A549 (cell line): ENCODE results near the gene AKIRIN1.

Source experiments
- CTCF ChIP-seq: fragments of >200 bp; sonication (Bioruptor Twin); formaldehyde crosslinking; IDR thresholded peaks from 3 replicates; pipeline ENCODE4 v1.5.1; 2016
- EHMT2 ChIP-seq: fragments of 200-600 bp; sonication (generic); IDR thresholded peaks from 2 replicates; pipeline ENCODE4 v1.6.1; 2016; ENCODE audit warnings: antibody characterized with exemption, low read depth, mild to moderate bottlenecking, moderate library complexity
- HMGXB4 ChIP-seq: fragments of 250-450 bp; sonication (Bioruptor Pico); IDR thresholded peaks from 2 replicates; pipeline ENCODE4 v1.5.0; 2021; ENCODE audit warnings: mild to moderate bottlenecking, moderate library complexity, borderline replicate concordance
- JUN ChIP-seq, 2 experiments: fragments of >200 bp; sonication (Bioruptor Twin); formaldehyde crosslinking; IDR thresholded peaks; 2 replicates in 1 of 2; 3 replicates in 1 of 2; pipeline ENCODE4 v1.6.1; 2016 to 2017
- JUNB ChIP-seq: fragments of >200 bp; sonication (Bioruptor Twin); formaldehyde crosslinking; IDR thresholded peaks from 2 replicates; pipeline ENCODE4 v1.6.1; 2016
- MAFK ChIP-seq: fragments of 450-650 bp; IDR thresholded peaks from 2 replicates; pipeline ENCODE4 v1.6.1; 2014; ENCODE audit not compliant: partially characterized antibody
- MAZ ChIP-seq: fragments of 150-350 bp; IDR thresholded peaks from 2 replicates; pipeline ENCODE4 v1.6.1; 2014; ENCODE audit warnings: antibody characterized with exemption, low read depth, low read length, borderline replicate concordance
- MYC ChIP-seq: IDR thresholded peaks from 2 replicates; pipeline ENCODE4 v1.6.1; 2012; ENCODE audit warnings: mild to moderate bottlenecking, inconsistent platforms, low read length, improper control_type of control experiment, borderline replicate concordance
- POLR2A ChIP-seq: IDR thresholded peaks from 2 replicates; pipeline ENCODE4 v1.6.1; 2012; ENCODE audit warnings: mild to moderate bottlenecking, low read length
- RAD21 ChIP-seq, 2 experiments: fragments of >200 bp in 1 of 2; sonication (Bioruptor Twin) in 1 of 2; formaldehyde crosslinking in 1 of 2; IDR thresholded peaks in 1 of 2; conservative IDR thresholded peaks in 1 of 2; 2 replicates in 1 of 2; 3 replicates in 1 of 2; pipeline ENCODE4 v1.6.1; 2012 to 2018; ENCODE audit warnings: inconsistent platforms in 1 of 2
- RNF2 ChIP-seq: fragments of 200-600 bp; sonication (generic); IDR thresholded peaks from 2 replicates; pipeline ENCODE4 v1.6.1; 2016; ENCODE audit warnings: low read depth, mild to moderate bottlenecking, antibody characterized with exemption, moderate library complexity, borderline replicate concordance
- TP53 ChIP-seq: fragments of 250-450 bp; sonication (Bioruptor Pico); IDR thresholded peaks from 2 replicates; pipeline ENCODE4 v1.5.0; 2021; ENCODE audit warnings: mild to moderate bottlenecking, moderate library complexity
- ZNF302 ChIP-seq: fragments of 250-450 bp; sonication (Bioruptor Pico); IDR thresholded peaks from 2 replicates; pipeline ENCODE4 v1.9.0; 2021; ENCODE audit warnings: inconsistent platforms, mild to moderate bottlenecking, moderate library complexity
- TF ChIP-seq, protein P1 (sequence below): fragments of 150-350 bp; IDR thresholded peaks from 2 replicates; pipeline ENCODE4 v1.6.1; 2014; ENCODE audit warnings: low read depth, mild to moderate bottlenecking, low read length

GRCh38 chr1:39021426-39021825 lies 30.4 kb downstream of the AKIRIN1 start:
- TF ChIP-seq CTCF (no peak), HMGXB4 (CRISPR knock-in tag) (no peak), MYC (no peak), POLR2A (no peak), TP53 (no peak), MAFK (no peak), ZNF302 (CRISPR knock-in tag) (no peak), RAD21 (conservative IDR thresholded peaks at IDR 0.05 in 1 of 2, IDR thresholded peaks at IDR 0.05 in 1 of 2) (no peak), JUN (IDR thresholded peaks at IDR 0.05) (no peak), RNF2 (no peak), EHMT2 (no peak), JUNB (no peak), MAZ (no peak)
- TF ChIP-seq, protein P1, sequence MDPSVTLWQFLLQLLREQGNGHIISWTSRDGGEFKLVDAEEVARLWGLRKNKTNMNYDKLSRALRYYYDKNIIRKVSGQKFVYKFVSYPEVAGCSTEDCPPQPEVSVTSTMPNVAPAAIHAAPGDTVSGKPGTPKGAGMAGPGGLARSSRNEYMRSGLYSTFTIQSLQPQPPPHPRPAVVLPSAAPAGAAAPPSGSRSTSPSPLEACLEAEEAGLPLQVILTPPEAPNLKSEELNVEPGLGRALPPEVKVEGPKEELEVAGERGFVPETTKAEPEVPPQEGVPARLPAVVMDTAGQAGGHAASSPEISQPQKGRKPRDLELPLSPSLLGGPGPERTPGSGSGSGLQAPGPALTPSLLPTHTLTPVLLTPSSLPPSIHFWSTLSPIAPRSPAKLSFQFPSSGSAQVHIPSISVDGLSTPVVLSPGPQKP: no peak
